Tibial nerve (tissue), 3 donors: ENCODE results near the gene CARD14.

Experiments used
- CTCF ChIP-seq, 5 experiments: fragments of 200-600 bp in 3 of 5; fragments of 450-650 bp in 2 of 5; sonication (generic) in 3 of 5; IDR thresholded peaks; one replicate each; pipeline ENCODE4 v1.5.1; 2016 to 2019; ENCODE audit warnings: antibody characterized with exemption in 5 of 5, mild to moderate bottlenecking in 3 of 5, moderate library complexity in 2 of 5
- POLR2A ChIP-seq, 2 donors: fragments of 450-650 bp; IDR thresholded peaks; one replicate each; pipeline ENCODE4 v1.6.1; 2017; ENCODE audit warnings: antibody characterized with exemption in 2 of 2, mild to moderate bottlenecking in 2 of 2, moderate library complexity in 2 of 2

GRCh38 chr17:80146121-80147034 is 23.5 kb upstream of the CARD14 start:
- TF ChIP-seq POLR2A (IDR thresholded peaks at IDR 0.05) (no peak), CTCF (IDR thresholded peaks at IDR 0.05) (no peak)
